H9 (cell line): ENCODE results near the gene ITGB6. TPM values are rescaled to one million over a fixed set of nuclear protein-coding genes. Genes with fewer than 3 reads are reported as not detected.

Experiments used
- DNase-seq: peaks from one replicate; pipeline ENCODE4 v3.0.0-alpha.2; 2017
- H2AFZ ChIP-seq: one replicate; pipeline ENCODE4 v1.6.1; 2013; ENCODE audit warnings: mild to moderate bottlenecking, low read length, control low read depth, moderate library complexity
- H2AK5ac ChIP-seq: 2 replicates; pipeline ENCODE4 v1.6.1; 2013; ENCODE audit warnings: low read length, control low read depth, mixed read lengths; ENCODE audit not compliant: insufficient read length
- H2BK120ac ChIP-seq: one replicate; pipeline ENCODE4 v1.6.1; 2013; ENCODE audit warnings: low read depth, mild to moderate bottlenecking, low read length, control low read depth, inconsistent platforms; ENCODE audit not compliant: poor library complexity, severe bottlenecking
- H2BK12ac ChIP-seq: 2 replicates; pipeline ENCODE4 v1.6.1; 2013; ENCODE audit warnings: low read length, control low read depth, mixed read lengths, low read depth; ENCODE audit not compliant: insufficient read length
- H2BK15ac ChIP-seq: 2 replicates; pipeline ENCODE4 v1.6.1; 2013; ENCODE audit warnings: low read depth, low read length, control low read depth
- H2BK20ac ChIP-seq: one replicate; pipeline ENCODE4 v1.6.1; 2013; ENCODE audit warnings: low read depth, mild to moderate bottlenecking, low read length, control low read depth, inconsistent platforms; ENCODE audit not compliant: poor library complexity, severe bottlenecking
- H2BK5ac ChIP-seq: 2 replicates; pipeline ENCODE4 v1.6.1; 2013; ENCODE audit warnings: low read length, control low read depth, mixed read lengths; ENCODE audit not compliant: insufficient read length
- H3K14ac ChIP-seq: 2 replicates; pipeline ENCODE4 v1.6.1; 2013; ENCODE audit warnings: low read length, control low read depth; ENCODE audit not compliant: insufficient read depth
- H3K18ac ChIP-seq: 2 replicates; pipeline ENCODE4 v1.6.1; 2013; ENCODE audit warnings: low read depth, mild to moderate bottlenecking, mixed read lengths, low read length, control low read depth; ENCODE audit not compliant: insufficient read length
- H3K23ac ChIP-seq: 2 replicates; pipeline ENCODE4 v1.6.1; 2013; ENCODE audit warnings: low read length, control low read depth, mixed read lengths, low read depth; ENCODE audit not compliant: insufficient read length
- H3K23me2 ChIP-seq: 2 replicates; pipeline ENCODE4 v1.6.1; 2013; ENCODE audit warnings: low read depth, mild to moderate bottlenecking, mixed read lengths, low read length, control low read depth; ENCODE audit not compliant: insufficient read length, poor library complexity, severe bottlenecking
- H3K27ac ChIP-seq: 2 replicates; pipeline ENCODE4 v1.5.1; 2013; ENCODE audit warnings: low read length, control low read depth, mixed read lengths, low read depth; ENCODE audit not compliant: insufficient read length
- H3K27me3 ChIP-seq: 2 replicates; pipeline ENCODE4 v1.6.1; 2013; ENCODE audit warnings: low read length, control low read depth, inconsistent platforms; ENCODE audit not compliant: insufficient read depth
- H3K4ac ChIP-seq: 2 replicates; pipeline ENCODE4 v1.6.1; 2013; ENCODE audit warnings: low read depth, mild to moderate bottlenecking, control low read depth, inconsistent platforms, low read length, moderate library complexity
- H3K4me1 ChIP-seq: 2 replicates; pipeline ENCODE4 v1.6.1; 2013; ENCODE audit warnings: low read length, control low read depth, inconsistent platforms; ENCODE audit not compliant: insufficient read depth
- H3K4me2 ChIP-seq: 2 replicates; pipeline ENCODE4 v1.6.1; 2013; ENCODE audit warnings: low read length, control low read depth, mixed read lengths; ENCODE audit not compliant: insufficient read length, insufficient read depth
- H3K56ac ChIP-seq: 2 replicates; pipeline ENCODE4 v1.6.1; 2013; ENCODE audit warnings: low read depth, mild to moderate bottlenecking, mixed read lengths, low read length, control low read depth; ENCODE audit not compliant: insufficient read length
- H3K79me1 ChIP-seq: 2 replicates; pipeline ENCODE4 v1.6.1; 2013; ENCODE audit warnings: low read depth, mild to moderate bottlenecking, moderate library complexity, low read length, control low read depth, inconsistent platforms; ENCODE audit not compliant: insufficient read depth, poor library complexity, severe bottlenecking
- H3K79me2 ChIP-seq: 2 replicates; pipeline ENCODE4 v1.6.1; 2013; ENCODE audit warnings: low read length, control low read depth, inconsistent platforms; ENCODE audit not compliant: insufficient read depth
- H3K9ac ChIP-seq: 2 replicates; pipeline ENCODE4 v1.6.1; 2013; ENCODE audit warnings: low read length, control low read depth, mixed read lengths; ENCODE audit not compliant: insufficient read length; ENCODE audit errors: extremely low read depth
- H3K9me3 ChIP-seq: one replicate; pipeline ENCODE4 v1.6.1; 2013; ENCODE audit warnings: low read depth, low read length, inconsistent platforms; ENCODE audit not compliant: control insufficient read depth
- H3T11ph ChIP-seq: one replicate; pipeline ENCODE4 v1.6.1; 2013; ENCODE audit warnings: mild to moderate bottlenecking, low read length, control low read depth, inconsistent platforms
- H4K20me1 ChIP-seq: one replicate; pipeline ENCODE4 v1.6.1; 2013; ENCODE audit not compliant: control insufficient read depth, insufficient read length, insufficient read depth
- H4K5ac ChIP-seq: 2 replicates; pipeline ENCODE4 v1.6.1; 2013; ENCODE audit warnings: low read depth, mild to moderate bottlenecking, mixed read lengths, low read length, control low read depth; ENCODE audit not compliant: insufficient read length
- H4K8ac ChIP-seq: replicated peaks from 2 replicates; pipeline ENCODE4 v1.6.1; 2013; ENCODE audit warnings: low read length, control low read depth, mixed read lengths, low read depth; ENCODE audit not compliant: insufficient read length
- H4K91ac ChIP-seq: 2 replicates; pipeline ENCODE4 v1.6.1; 2013; ENCODE audit warnings: low read depth, mild to moderate bottlenecking, moderate library complexity, mixed read lengths, low read length, control low read depth; ENCODE audit not compliant: insufficient read length
- H3K27ac Mint-ChIP-seq, 3 experiments: 2 replicates in 2 of 3; 3 replicates in 1 of 3; pipeline ENCODE4 v1.8.0; 2020 to 2021; ENCODE audit warnings: mixed read lengths in 3 of 3, mild to moderate bottlenecking in 1 of 3, moderate library complexity in 1 of 3
- H3K27me3 Mint-ChIP-seq: 2 replicates; pipeline ENCODE4 v1.8.0; 2021; ENCODE audit warnings: low read depth, mild to moderate bottlenecking, moderate library complexity, mixed read lengths
- H3K36me3 Mint-ChIP-seq, 3 experiments: 2 replicates in 2 of 3; 3 replicates in 1 of 3; pipeline ENCODE4 v1.8.0; 2020 to 2021; ENCODE audit warnings: low read depth in 3 of 3, mixed read lengths in 3 of 3; ENCODE audit not compliant: insufficient read depth in 1 of 3
- H3K4me1 Mint-ChIP-seq, 2 experiments: 2 replicates each; pipeline ENCODE4 v1.8.0; 2020; ENCODE audit warnings: mixed read lengths in 2 of 2
- H3K4me3 Mint-ChIP-seq, 2 experiments: 2 replicates in 1 of 2; 3 replicates in 1 of 2; pipeline ENCODE4 v1.8.0; 2020 to 2021; ENCODE audit warnings: mild to moderate bottlenecking in 2 of 2, mixed read lengths in 2 of 2, moderate library complexity in 1 of 2
- H3K9me3 Mint-ChIP-seq, 2 experiments: 2 replicates in 1 of 2; 3 replicates in 1 of 2; pipeline ENCODE4 v1.8.0; 2020; ENCODE audit warnings: mild to moderate bottlenecking in 2 of 2, mixed read lengths in 2 of 2, moderate library complexity in 1 of 2
- WGBS: extraction: QIAGEN DNeasy Blood & Tissue Kit; methylation state at CpG from one replicate; pipeline ENCODE4 v1.1.7; 2013; ENCODE audit warnings: missing lambda C conversion rate, low lambda C conversion rate, mixed read lengths; ENCODE audit not compliant: insufficient read length; ENCODE audit errors: extremely low coverage; 5-methylcytosine and 5-hydroxymethylcytosine counted together
- total RNA-seq: library from RNA; stranded (reverse); gene quantifications from 2 replicates; pipeline ENCODE4 v1.2.1, GENCODE V29; 2021
- TF ChIP-seq, protein P1 (sequence below): fragments of 200-600 bp; sonication (generic); conservative IDR thresholded peaks from 3 replicates; pipeline ENCODE4 v1.8.0; 2021; ENCODE audit warnings: antibody characterized with exemption, mild to moderate bottlenecking

The ITGB6 gene
- total RNA-seq, 1 experiment from 2014 or later, result not detected

GRCh38 chr2:160137464-160137863, 62.6 kb downstream of the ITGB6 start:
- H2AFZ ChIP-seq, result no peak overlapping the region
- H2BK5ac ChIP-seq, result no peak overlapping the region
- no peak overlapping the region for H3K18ac ChIP-seq
- no peaks in the 10 kb centered on the region for H3K9me3 Mint-ChIP-seq
- no peak overlapping the region for H4K5ac ChIP-seq
- no peak overlapping the region for H2BK120ac ChIP-seq
- H4K8ac ChIP-seq, result no peak overlapping the region
- H3K79me1 ChIP-seq, result no peaks in the 10 kb centered on the region
- no peak overlapping the region for H3K14ac ChIP-seq
- H3K23ac ChIP-seq, result no peak overlapping the region
- no peak overlapping the region for H4K91ac ChIP-seq
- H3K27me3 Mint-ChIP-seq, result peaks cover 1% of the 10 kb centered on the region; the same call in 1 of the 2 replicates
- no peaks in the 10 kb centered on the region for H4K20me1 ChIP-seq
- no peak overlapping the region for H3K56ac ChIP-seq
- no peaks in the 10 kb centered on the region for H3K79me2 ChIP-seq
- WGBS, result no CpG with 5 or more reads among the region's 8 CpGs
- no peaks in the 10 kb centered on the region for H3K23me2 ChIP-seq
- no peak overlapping the region for H3K4ac ChIP-seq
- no peak overlapping the region for H3K27ac ChIP-seq
- no peak overlapping the region for H3K27ac Mint-ChIP-seq
- no peak overlapping the region for H2BK12ac ChIP-seq
- no peak overlapping the region for H3K4me2 ChIP-seq
- H3K27me3 ChIP-seq, result no peaks in the 10 kb centered on the region
- H3T11ph ChIP-seq, result no peak overlapping the region
- no peaks in the 10 kb centered on the region for H3K4me1 Mint-ChIP-seq
- H2BK20ac ChIP-seq, result no peak overlapping the region
- H3K9ac ChIP-seq, result no peak overlapping the region
- no peaks in the 10 kb centered on the region for H3K4me1 ChIP-seq
- TF ChIP-seq, protein P1, sequence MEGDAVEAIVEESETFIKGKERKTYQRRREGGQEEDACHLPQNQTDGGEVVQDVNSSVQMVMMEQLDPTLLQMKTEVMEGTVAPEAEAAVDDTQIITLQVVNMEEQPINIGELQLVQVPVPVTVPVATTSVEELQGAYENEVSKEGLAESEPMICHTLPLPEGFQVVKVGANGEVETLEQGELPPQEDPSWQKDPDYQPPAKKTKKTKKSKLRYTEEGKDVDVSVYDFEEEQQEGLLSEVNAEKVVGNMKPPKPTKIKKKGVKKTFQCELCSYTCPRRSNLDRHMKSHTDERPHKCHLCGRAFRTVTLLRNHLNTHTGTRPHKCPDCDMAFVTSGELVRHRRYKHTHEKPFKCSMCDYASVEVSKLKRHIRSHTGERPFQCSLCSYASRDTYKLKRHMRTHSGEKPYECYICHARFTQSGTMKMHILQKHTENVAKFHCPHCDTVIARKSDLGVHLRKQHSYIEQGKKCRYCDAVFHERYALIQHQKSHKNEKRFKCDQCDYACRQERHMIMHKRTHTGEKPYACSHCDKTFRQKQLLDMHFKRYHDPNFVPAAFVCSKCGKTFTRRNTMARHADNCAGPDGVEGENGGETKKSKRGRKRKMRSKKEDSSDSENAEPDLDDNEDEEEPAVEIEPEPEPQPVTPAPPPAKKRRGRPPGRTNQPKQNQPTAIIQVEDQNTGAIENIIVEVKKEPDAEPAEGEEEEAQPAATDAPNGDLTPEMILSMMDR, result no peak
- no peaks in the 10 kb centered on the region for H3K9me3 ChIP-seq
- no peak overlapping the region for H2BK15ac ChIP-seq
- no peak for DNase-seq
- H3K4me3 Mint-ChIP-seq, result no peak overlapping the region
- no peak overlapping the region for H2AK5ac ChIP-seq
- H3K36me3 Mint-ChIP-seq, result no peaks in the 10 kb centered on the region
